Measurements from ENCODE around the gene PFKL. TPM values are rescaled to one million over a fixed set of nuclear protein-coding genes. Genes with fewer than 3 reads are reported as not detected.

The PFKL gene
- total RNA-seq, 1 donor from 2014 or later, result 139 TPM

DNA sequence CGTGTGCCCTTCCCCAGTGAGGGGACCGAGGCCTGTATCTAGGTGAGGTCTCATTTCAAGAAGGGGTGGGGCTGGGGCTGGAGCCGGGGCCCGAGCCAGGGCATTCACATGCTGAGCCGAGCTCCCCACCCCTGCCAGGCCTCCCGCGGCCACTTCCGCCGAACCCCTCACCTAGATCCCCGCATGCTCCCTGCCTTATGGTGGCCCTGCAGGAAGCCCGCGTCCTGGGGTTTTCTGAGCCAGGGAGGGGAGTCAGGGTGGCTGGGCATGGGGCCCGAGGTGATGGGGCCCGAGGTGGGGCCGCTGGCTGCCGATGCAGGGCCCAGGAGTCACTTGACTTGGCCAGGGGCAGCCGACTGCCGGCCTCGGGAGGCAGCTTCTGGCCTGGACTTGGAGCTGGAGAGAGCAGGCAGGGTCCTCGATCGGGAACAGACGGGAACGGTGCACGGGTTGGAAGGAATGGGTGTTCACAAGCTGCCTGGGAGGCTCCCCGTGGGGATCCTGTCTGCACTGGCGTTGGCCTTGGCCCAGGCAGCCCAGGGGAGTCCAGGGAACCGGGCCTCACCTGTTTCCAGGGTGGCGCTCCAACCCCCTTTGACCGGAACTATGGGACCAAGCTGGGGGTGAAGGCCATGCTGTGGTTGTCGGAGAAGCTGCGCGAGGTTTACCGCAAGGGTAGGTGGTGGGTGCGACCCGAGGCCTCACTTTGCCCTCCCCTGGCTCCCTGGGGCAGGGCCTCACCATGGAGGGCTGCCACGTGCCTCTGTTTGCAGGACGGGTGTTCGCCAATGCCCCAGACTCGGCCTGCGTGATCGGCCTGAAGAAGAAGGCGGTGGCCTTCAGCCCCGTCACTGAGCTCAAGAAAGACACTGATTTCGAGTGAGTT is 25.8 kb downstream of the PFKL start:
- intact Hi-C loops (cut with micrococcal nuclease), result no loop called here
- no peaks in the 10 kb centered on the region for H3K4me1 Mint-ChIP-seq (ENCODE audit: low read depth)
- no peaks in the 10 kb centered on the region for H3K27me3 Mint-ChIP-seq (ENCODE audit: insufficient read depth)
- peaks cover 4% of the 10 kb centered on the region for H3K36me3 Mint-ChIP-seq (ENCODE audit: low read depth)
- H3K4me3 Mint-ChIP-seq, result no peak overlapping the region
- DNase-seq (ENCODE audit: low spot score), result no peak
- no peaks in the 10 kb centered on the region for H3K9me3 Mint-ChIP-seq
- no peak overlapping the region for H3K27ac Mint-ChIP-seq

DNA sequence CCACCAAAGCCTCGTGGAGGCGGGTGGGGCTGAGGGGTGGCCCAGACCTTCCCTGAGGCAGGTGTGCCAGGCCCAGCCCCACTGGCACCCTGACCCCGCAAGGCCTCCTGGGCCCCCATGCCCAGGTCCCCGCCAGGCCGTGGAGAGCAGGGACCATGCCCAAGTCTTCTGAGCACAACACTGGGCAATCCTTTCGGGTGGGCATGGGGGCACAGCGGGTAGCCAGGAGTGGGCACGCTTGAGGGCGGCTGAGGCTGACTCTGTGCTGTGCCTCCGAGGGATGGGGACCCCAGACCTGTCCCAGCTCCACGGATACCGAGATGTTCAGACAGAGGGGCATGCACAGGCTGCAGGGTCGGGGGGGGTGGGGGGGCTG is 26.4 kb downstream of the PFKL start:
- no peaks in the 10 kb centered on the region for H3K4me1 Mint-ChIP-seq (ENCODE audit: low read depth)
- no peak overlapping the region for H3K27ac Mint-ChIP-seq
- DNase-seq (ENCODE audit: low spot score), result no peak
- H3K27me3 Mint-ChIP-seq (ENCODE audit: insufficient read depth), result no peaks in the 10 kb centered on the region
- H3K4me3 Mint-ChIP-seq, result no peak overlapping the region
- no peaks in the 10 kb centered on the region for H3K9me3 Mint-ChIP-seq
- H3K36me3 Mint-ChIP-seq (ENCODE audit: low read depth), result peaks cover 4% of the 10 kb centered on the region
- intact Hi-C loops (cut with micrococcal nuclease), result no loop called here

DNA sequence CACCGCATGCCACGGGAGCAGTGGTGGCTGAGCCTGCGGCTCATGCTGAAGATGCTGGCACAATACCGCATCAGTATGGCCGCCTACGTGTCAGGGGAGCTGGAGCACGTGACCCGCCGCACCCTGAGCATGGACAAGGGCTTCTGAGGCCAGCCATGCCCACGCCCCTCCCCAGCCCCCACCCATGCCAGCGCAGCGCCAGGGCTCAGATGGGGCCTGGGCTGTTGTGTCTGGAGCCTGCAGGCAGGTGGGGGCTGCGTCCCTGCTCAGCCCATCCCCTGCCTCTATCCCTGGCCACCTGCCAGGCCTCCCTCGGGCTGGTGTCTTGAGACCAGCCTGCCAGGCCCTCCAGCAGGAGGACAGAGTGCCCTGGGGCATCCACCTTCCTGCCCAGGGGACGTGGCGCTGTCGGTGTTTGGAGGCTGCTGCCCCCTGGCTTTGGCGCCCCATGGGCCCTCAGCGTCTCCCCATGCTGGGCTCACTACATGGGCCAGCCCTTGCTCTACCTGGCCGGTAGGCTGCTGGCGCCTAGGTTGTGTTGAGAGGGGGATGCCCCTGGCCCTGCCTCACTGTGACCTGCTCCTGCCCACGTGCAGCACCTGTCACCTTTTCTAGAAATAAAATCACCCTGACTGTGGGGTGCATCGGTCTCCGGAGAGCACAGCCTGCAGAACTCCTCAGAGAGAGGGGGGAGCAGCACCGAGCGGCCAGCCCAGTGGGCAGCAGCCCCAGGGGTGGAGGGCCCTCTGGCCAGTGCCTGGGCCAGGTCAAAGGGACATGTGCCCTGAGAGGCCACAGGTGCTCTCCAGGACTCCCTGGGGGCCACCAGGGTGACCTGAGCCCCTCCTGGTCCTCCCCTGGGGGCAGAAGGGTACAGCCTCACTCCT is 27.1 kb downstream of the PFKL start:
- no peak overlapping the region for H3K4me3 Mint-ChIP-seq
- intact Hi-C loops (cut with micrococcal nuclease), result no loop called here
- DNase-seq (ENCODE audit: low spot score), result no peak
- H3K27me3 Mint-ChIP-seq (ENCODE audit: insufficient read depth), result no peaks in the 10 kb centered on the region
- H3K4me1 Mint-ChIP-seq (ENCODE audit: low read depth), result no peaks in the 10 kb centered on the region
- H3K27ac Mint-ChIP-seq, result no peak overlapping the region
- peaks cover 3% of the 10 kb centered on the region for H3K36me3 Mint-ChIP-seq (ENCODE audit: low read depth)
- no peaks in the 10 kb centered on the region for H3K9me3 Mint-ChIP-seq

DNA sequence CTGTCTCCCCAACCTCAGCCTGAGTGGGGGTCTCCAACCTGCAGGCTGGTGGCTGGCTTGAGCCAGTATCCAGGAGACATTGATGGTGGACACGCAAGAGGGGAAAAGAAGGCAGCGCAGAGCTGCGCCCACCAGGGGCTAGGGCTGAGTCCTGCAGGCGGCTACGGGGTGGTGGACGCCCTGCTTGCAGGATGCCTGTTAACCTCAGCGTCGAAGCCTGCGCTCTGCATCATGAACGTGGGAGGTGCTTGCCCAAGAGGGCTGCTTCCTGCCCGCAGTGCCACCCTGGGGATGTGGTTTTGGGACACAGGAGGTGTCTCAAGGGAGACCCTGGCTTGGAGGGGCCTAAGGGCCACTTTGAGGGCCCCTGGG is 27.7 kb downstream of the PFKL start:
- no peaks in the 10 kb centered on the region for H3K9me3 Mint-ChIP-seq
- no peaks in the 10 kb centered on the region for H3K27me3 Mint-ChIP-seq (ENCODE audit: insufficient read depth)
- DNase-seq (ENCODE audit: low spot score), result no peak
- peaks cover 3% of the 10 kb centered on the region for H3K36me3 Mint-ChIP-seq (ENCODE audit: low read depth)
- H3K27ac Mint-ChIP-seq, result no peak overlapping the region
- no peaks in the 10 kb centered on the region for H3K4me1 Mint-ChIP-seq (ENCODE audit: low read depth)
- H3K4me3 Mint-ChIP-seq, result no peak overlapping the region
- intact Hi-C loops (cut with micrococcal nuclease), result no loop called here

DNA sequence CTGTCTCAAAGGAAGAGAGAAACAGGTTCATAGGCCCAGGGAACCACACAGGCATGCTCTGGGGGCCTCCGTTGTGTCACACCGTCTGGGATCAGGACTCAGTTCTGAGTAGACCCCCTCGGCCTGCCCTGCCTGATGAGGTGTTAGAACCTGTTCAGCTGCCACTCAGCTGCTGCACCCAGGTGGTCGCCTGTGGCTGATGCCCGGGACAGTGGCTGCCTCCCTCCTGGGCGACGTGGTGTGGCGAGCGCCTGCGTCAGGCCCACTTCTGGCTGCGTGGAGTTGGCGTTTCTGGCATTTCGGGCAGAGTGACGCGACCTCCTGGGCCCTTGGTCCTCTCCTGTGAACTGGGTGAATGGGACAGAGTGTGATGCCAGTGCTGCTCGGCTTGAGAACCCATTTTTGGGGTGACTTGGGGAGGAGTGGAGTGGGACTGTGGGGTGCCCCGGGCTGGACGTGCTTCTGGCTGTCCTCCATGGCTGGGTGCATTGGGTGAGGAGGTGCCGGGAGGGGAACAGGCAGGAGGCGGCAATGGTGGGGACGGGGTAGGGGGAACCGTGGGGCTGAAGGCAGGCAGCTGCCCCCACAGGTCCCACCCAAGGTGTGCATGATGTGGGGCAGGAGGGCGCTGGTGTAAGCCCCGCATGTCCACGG is 28.5 kb downstream of the PFKL start:
- intact Hi-C loops (cut with micrococcal nuclease), result no loop called here
- Mint-ChIP-seq H3K36me3 (ENCODE audit: low read depth) (no peaks in the 10 kb centered on the region), H3K27ac (no peak overlapping the region), H3K4me1 (ENCODE audit: low read depth) (no peaks in the 10 kb centered on the region), H3K4me3 (no peak overlapping the region), H3K27me3 (ENCODE audit: insufficient read depth) (no peaks in the 10 kb centered on the region), H3K9me3 (no peaks in the 10 kb centered on the region)
- DNase-seq (ENCODE audit: low spot score), result no peak

DNA sequence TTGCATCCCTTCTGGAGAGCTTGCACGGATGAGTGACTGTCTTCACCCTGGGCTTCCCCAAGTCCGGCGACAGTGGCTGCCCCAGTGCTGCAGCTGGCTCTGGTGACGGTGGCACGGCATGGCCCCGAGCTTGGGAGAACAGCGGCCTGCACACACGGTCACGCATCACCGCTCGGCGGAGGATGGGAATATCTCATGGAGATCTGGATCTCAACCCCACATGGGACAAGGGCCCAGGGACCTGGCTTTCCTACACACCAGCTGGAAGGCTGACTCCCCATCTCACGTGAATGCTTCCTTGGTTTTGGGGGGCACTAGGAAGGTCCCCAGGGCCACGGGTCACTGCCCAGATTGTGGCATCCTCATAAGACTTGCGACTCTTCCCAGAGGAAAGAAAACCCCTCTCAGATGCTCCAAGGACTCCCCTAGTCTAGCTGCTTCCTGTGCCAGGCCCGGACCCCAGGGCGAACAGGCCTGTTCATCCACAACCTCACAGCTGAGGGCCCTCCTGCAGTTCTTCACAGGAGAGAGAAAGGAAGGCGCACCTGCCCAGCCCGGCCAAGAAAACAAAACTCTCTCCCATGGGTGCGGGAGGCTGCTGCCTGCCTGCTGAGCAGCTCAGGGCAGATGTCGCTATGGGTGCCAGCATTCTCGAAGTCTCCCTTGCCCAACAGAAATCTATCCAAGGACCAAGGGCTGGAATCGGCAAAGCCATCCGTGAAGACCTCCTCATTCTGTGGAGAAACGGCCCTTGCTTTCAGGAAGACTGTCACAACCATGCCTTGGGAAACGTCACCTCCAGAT is 29.4 kb downstream of the PFKL start:
- intact Hi-C loops (cut with micrococcal nuclease), result no loop called here
- DNase-seq (ENCODE audit: low spot score), result no peak
- H3K36me3 Mint-ChIP-seq (ENCODE audit: low read depth), result no peaks in the 10 kb centered on the region
- no peak overlapping the region for H3K27ac Mint-ChIP-seq
- no peaks in the 10 kb centered on the region for H3K27me3 Mint-ChIP-seq (ENCODE audit: insufficient read depth)
- no peaks in the 10 kb centered on the region for H3K9me3 Mint-ChIP-seq
- H3K4me1 Mint-ChIP-seq (ENCODE audit: low read depth), result no peaks in the 10 kb centered on the region
- H3K4me3 Mint-ChIP-seq, result no peak overlapping the region

DNA sequence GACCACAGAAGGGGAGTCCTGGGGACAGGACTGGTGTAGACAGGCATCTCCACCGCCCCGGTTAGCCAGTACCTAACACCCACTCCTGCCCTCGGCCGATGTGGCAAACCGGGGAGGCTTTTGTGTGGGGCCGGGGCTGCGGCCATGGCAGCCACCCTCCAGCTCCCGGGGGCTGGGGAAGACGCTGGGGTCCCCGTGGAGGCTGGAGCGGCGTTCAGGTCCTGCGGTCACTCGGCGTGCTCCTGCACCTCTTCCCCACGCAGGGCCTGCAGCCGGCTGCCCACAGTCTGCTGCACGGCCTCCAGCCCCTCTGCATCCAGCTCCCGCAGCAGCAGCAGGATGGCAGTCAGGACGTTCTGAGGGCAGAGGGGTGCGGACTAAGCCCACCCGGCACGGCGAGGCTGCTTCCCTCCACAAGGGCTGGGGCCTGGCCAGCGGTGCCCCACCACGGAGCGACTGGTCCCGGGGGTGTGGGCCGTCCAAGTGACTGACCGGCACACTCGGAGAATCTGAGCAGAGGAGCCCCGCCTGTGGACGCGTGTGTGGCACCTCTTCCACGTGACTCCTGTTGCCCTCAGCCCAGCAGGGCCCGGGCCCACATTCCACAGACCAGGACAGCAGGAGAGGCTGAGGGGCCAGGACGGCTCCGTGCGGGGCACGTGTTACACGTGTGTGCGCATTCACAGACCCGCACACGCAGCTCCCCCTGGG is 30.3 kb downstream of the PFKL start:
- Mint-ChIP-seq H3K4me3 (no peak overlapping the region), H3K36me3 (ENCODE audit: low read depth) (no peaks in the 10 kb centered on the region), H3K27me3 (ENCODE audit: insufficient read depth) (no peaks in the 10 kb centered on the region), H3K9me3 (no peaks in the 10 kb centered on the region), H3K4me1 (ENCODE audit: low read depth) (no peaks in the 10 kb centered on the region), H3K27ac (no peak overlapping the region)
- intact Hi-C loops (cut with micrococcal nuclease), result no loop called here
- no peak for DNase-seq (ENCODE audit: low spot score)

DNA sequence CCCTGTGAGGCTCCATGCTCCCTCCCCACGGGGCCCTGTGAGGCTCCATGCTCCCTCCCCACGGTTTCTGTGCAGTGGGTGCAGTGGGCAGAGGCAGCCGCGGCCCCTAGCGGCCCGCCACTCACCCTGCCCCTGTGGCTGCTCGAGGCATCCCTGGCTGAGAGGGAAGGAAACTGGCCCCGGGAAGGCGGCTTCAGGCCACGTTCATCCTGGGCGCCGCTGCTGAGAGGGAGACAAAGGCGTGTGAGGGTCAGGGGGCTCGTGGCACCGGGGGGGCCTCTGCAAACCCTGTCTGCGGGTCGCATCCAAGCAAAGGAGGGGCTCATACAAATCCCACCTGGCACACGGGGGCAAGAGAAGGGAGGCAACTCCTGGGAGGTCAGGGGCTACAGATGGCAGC is 30.8 kb downstream of the PFKL start:
- no peaks in the 10 kb centered on the region for H3K36me3 Mint-ChIP-seq (ENCODE audit: low read depth)
- no peak overlapping the region for H3K4me3 Mint-ChIP-seq
- no peak for DNase-seq (ENCODE audit: low spot score)
- no peaks in the 10 kb centered on the region for H3K9me3 Mint-ChIP-seq
- no peaks in the 10 kb centered on the region for H3K27me3 Mint-ChIP-seq (ENCODE audit: insufficient read depth)
- no peak overlapping the region for H3K27ac Mint-ChIP-seq
- intact Hi-C loops (cut with micrococcal nuclease), result no loop called here
- H3K4me1 Mint-ChIP-seq (ENCODE audit: low read depth), result no peaks in the 10 kb centered on the region

DNA sequence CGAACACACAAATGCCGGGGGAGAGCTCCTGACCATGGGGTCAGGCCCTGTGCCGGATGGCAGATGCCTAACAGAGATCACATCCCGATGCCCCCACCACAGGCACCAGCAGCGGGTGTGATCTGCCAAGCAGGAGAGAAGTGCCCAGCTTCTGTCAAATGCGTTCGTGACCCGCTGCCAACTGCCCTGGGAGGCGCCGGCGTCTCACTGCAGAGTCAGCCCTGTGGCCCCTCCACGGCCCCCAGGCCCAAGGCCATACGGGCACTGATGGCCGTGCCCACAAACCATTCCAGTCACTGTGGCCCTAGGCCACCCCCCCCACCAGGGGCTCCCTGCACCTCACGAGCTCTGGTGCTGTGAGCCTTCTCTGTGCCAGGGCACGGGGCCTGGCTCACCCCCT is 31.4 kb downstream of the PFKL start:
- H3K36me3 Mint-ChIP-seq (ENCODE audit: low read depth), result no peaks in the 10 kb centered on the region
- H3K4me1 Mint-ChIP-seq (ENCODE audit: low read depth), result no peaks in the 10 kb centered on the region
- H3K27ac Mint-ChIP-seq, result no peak overlapping the region
- no peak overlapping the region for H3K4me3 Mint-ChIP-seq
- no peaks in the 10 kb centered on the region for H3K27me3 Mint-ChIP-seq (ENCODE audit: insufficient read depth)
- H3K9me3 Mint-ChIP-seq, result no peaks in the 10 kb centered on the region
- no peak for DNase-seq (ENCODE audit: low spot score)
- intact Hi-C loops (cut with micrococcal nuclease), result no loop called here

DNA sequence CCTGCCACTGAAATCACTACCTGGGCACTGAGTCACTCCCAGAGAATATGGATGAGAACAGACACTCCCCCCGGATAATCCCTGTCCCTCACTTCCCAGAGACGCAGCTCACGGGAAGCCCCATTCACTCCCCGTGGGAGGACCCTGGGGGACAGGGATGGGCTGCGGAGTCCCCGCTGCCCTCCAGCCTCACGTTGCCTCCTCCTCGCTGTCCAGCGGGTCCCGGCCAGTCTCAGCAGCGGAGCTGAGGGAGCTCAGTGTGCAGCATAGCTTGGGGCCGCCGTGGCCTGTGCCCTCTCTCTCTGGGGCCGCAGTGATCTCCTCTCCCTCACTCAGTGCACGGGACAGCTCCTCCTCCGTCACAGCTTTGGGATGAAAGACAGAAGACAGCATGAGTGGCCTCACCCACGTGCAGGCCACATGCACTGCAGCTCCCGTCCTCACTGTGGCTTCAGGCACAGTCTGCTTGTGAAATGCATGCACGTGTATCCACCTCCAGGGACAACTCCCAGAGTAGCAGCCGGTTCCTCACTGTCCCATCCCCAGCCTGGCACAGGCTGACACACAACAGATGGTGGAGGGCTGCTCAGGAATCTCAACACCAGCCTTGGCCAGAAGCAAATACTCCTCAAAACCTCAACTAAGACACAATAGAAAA is 31.9 kb downstream of the PFKL start:
- DNase-seq (ENCODE audit: low spot score), result no peak
- H3K27me3 Mint-ChIP-seq (ENCODE audit: insufficient read depth), result no peaks in the 10 kb centered on the region
- no peaks in the 10 kb centered on the region for H3K9me3 Mint-ChIP-seq
- no peak overlapping the region for H3K27ac Mint-ChIP-seq
- H3K36me3 Mint-ChIP-seq (ENCODE audit: low read depth), result no peaks in the 10 kb centered on the region
- H3K4me3 Mint-ChIP-seq, result no peak overlapping the region
- no peaks in the 10 kb centered on the region for H3K4me1 Mint-ChIP-seq (ENCODE audit: low read depth)
- intact Hi-C loops (cut with micrococcal nuclease), result no loop called here

DNA sequence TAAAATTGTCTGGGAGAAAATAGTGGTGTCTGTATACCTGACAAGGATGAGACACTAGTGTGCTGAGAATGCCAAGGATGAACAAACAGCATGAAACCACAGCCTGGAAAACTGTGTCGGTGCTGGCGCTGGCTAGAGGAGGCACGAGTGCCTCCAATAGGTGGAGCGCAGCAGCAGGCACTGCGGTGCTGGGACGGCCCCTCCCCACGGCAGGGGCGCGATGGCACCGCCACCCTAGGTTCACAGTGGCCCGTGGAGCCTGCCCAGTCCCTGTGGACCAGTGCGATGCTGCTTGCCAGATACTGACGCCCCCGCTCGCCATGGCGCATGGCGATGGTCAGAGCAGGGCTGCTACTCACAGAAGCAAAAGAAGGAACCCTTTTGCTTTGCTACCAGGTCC is 32.5 kb downstream of the PFKL start:
- intact Hi-C loops (cut with micrococcal nuclease), result no loop called here

DNA sequence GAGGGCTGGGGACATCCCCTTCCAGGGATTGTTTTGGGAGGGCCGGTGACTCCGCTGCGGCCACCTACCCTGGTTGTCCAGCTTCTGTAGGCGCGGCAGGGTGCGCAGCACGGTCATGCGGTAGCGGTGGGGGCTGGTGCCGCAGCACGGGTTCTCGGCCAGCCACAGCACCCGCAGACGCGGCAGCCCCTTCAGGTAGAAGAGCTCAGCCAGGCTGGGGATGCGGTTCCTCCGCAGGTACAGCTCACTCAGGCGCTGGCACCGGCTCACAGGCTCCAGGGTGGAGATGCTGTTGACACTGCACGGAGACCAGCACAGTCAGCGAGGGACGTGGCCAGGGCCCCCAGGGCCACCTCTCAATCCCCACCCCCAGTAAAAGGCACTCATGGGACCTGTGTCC is 33.1 kb downstream of the PFKL start:
- H3K36me3 Mint-ChIP-seq (ENCODE audit: low read depth), result no peaks in the 10 kb centered on the region
- DNase-seq (ENCODE audit: low spot score), result no peak
- no peaks in the 10 kb centered on the region for H3K9me3 Mint-ChIP-seq
- H3K27me3 Mint-ChIP-seq (ENCODE audit: insufficient read depth), result no peaks in the 10 kb centered on the region
- H3K4me1 Mint-ChIP-seq (ENCODE audit: low read depth), result peaks cover 7% of the 10 kb centered on the region
- no peak overlapping the region for H3K27ac Mint-ChIP-seq
- no peak overlapping the region for H3K4me3 Mint-ChIP-seq
- intact Hi-C loops (cut with micrococcal nuclease), result no loop called here

More for the DNA sequence above, 32.5 kb downstream of the PFKL start:
- Mint-ChIP-seq H3K9me3 (no peaks in the 10 kb centered on the region), H3K27me3 (ENCODE audit: insufficient read depth) (no peaks in the 10 kb centered on the region), H3K27ac (no peak overlapping the region), H3K4me3 (no peak overlapping the region), H3K4me1 (ENCODE audit: low read depth) (peaks cover 1% of the 10 kb centered on the region), H3K36me3 (ENCODE audit: low read depth) (no peaks in the 10 kb centered on the region)
- DNase-seq (ENCODE audit: low spot score), result no peak
